CD4-positive, alpha-beta T cell (primary cell): ENCODE results near the gene PPP1R3F. TPM values are rescaled to one million over a fixed set of nuclear protein-coding genes. Genes with fewer than 3 reads are reported as not detected.

Source experiments
- ATAC-seq: fragments of 200-7000 bp; cut with Tn5 transposase; one replicate; pipeline ENCODE4 v1.10.0; 2022; ENCODE audit warnings: mild to moderate bottlenecking; ENCODE audit not compliant: poor library complexity
- CTCF ChIA-PET: fragments of 350-600 bp; sonication (Branson Sonifier 250); formaldehyde crosslinking; loops from one replicate; lab custom pipeline; 2021; ENCODE audit warnings: antibody characterized with exemption, inconsistent platforms; lab: Charles Lee
- POLR2A ChIA-PET: fragments of 350-600 bp; sonication (Branson Sonifier 250); formaldehyde crosslinking; loops from one replicate; lab custom pipeline; 2021; ENCODE audit warnings: antibody characterized with exemption, inconsistent platforms; lab: Charles Lee
- DNase-seq, 14 experiments: peaks; one replicate each; pipeline ENCODE4 v3.0.0-alpha.2; 2013 to 2020; ENCODE audit warnings: mixed read lengths in 2 of 14
- H3K27ac ChIP-seq, 2 donors: one replicate each; pipeline versions ENCODE4 v1.5.1 to v1.7.0; 2013; ENCODE audit warnings: low read length in 2 of 2, low read depth in 1 of 2, mild to moderate bottlenecking in 1 of 2
- H3K27me3 ChIP-seq, 2 experiments: 1 replicate in 1 of 2; 2 replicates in 1 of 2; pipeline versions ENCODE4 v1.6.1 to v1.7.0; 2013; ENCODE audit warnings: low read length in 2 of 2, control low read depth in 1 of 2, mild to moderate bottlenecking in 1 of 2, moderate library complexity in 1 of 2; ENCODE audit not compliant: insufficient read depth in 2 of 2, control insufficient read depth in 1 of 2
- H3K36me3 ChIP-seq: one replicate; pipeline ENCODE4 v1.6.1; 2013; ENCODE audit warnings: low read length, control low read depth; ENCODE audit not compliant: insufficient read depth
- H3K4me1 ChIP-seq: one replicate; pipeline ENCODE4 v1.6.1; 2013; ENCODE audit warnings: low read length, control low read depth; ENCODE audit not compliant: insufficient read depth
- H3K4me3 ChIP-seq: one replicate; pipeline ENCODE4 v1.5.1; 2013; ENCODE audit warnings: mild to moderate bottlenecking, low read length, moderate library complexity
- H3K9me3 ChIP-seq, 2 experiments: 1 replicate in 1 of 2; 2 replicates in 1 of 2; pipeline versions ENCODE4 v1.6.1 to v1.7.0; 2013; ENCODE audit warnings: low read length in 2 of 2, mild to moderate bottlenecking in 2 of 2, control low read depth in 1 of 2, moderate library complexity in 1 of 2; ENCODE audit not compliant: control insufficient read depth in 1 of 2, insufficient read depth in 1 of 2
- H3K27ac Mint-ChIP-seq: one replicate; pipeline ENCODE4 v1.8.0; 2020; ENCODE audit warnings: mixed read lengths
- H3K27me3 Mint-ChIP-seq: one replicate; pipeline ENCODE4 v1.8.0; 2021; ENCODE audit warnings: mixed read lengths
- H3K36me3 Mint-ChIP-seq: one replicate; pipeline ENCODE4 v1.8.0; 2021; ENCODE audit warnings: low read depth, mixed read lengths
- H3K4me1 Mint-ChIP-seq: one replicate; pipeline ENCODE4 v1.8.0; 2021; ENCODE audit warnings: low read depth, mixed read lengths
- H3K4me3 Mint-ChIP-seq: one replicate; pipeline ENCODE4 v1.8.0; 2020; ENCODE audit warnings: mild to moderate bottlenecking, mixed read lengths
- H3K9me3 Mint-ChIP-seq: one replicate; pipeline ENCODE4 v1.8.0; 2020; ENCODE audit warnings: mixed read lengths
- CTCF ChIP-seq: fragments of 200-600 bp; IDR thresholded peaks from one replicate; pipeline ENCODE4 v1.8.0; 2022; ENCODE audit warnings: antibody characterized with exemption, mild to moderate bottlenecking
- intact Hi-C, 2 experiments: fragments of 100-400 bp; cut with DNase I in 1 of 2; cut with micrococcal nuclease in 1 of 2; formaldehyde crosslinking; loops; one replicate each; pipeline versions ENCODE4 v1.15.1 to v1.9.0; 2023 to 2025; cut with DNase I, micrococcal nuclease
- total RNA-seq, 174 experiments: library from RNA in 2 of 174; stranded (reverse) in 2 of 174; gene quantifications; one replicate each; pipeline ENCODE4 v1.2.3 and lab custom pipeline; 2021 to 2026

Gene PPP1R3F
- total RNA-seq, 2 experiments from 2014 or later: 8.5 to 9.1 TPM

- H3K36me3 Mint-ChIP-seq: peaks cover 3% of the 10 kb centered on the region
- peaks cover 34% of the 10 kb centered on the region for H3K4me1 Mint-ChIP-seq
- Histone ChIP-seq H3K27ac (peak overlapping the region; percentile 21 to 30), H3K4me3 (peak overlapping the region; percentile 3), H3K36me3 (no peaks in the 10 kb centered on the region), H3K4me1 (peaks cover 43% of the 10 kb centered on the region), H3K27me3 (no peaks in the 10 kb centered on the region), H3K9me3 (no peaks in the 10 kb centered on the region)
- no peaks in the 10 kb centered on the region for H3K9me3 Mint-ChIP-seq
- CTCF ChIA-PET: no interaction called here
- POLR2A ChIA-PET: interaction anchor here (1.1 to 5.2 kb wide), 3 partner anchors 12 to 18 kb away, joined by 3 to 37 read pairs (median 10); partner anchors contain the start of gene PPP1R3F
- peak; percentile 57 for ATAC-seq
- intact Hi-C loops: no loop called here
- peak overlapping the region; percentile 71 for H3K27ac Mint-ChIP-seq
- peak in 1 of 14 experiments; percentile 19 for DNase-seq
- no peak for TF ChIP-seq CTCF
- H3K4me3 Mint-ChIP-seq: no peak overlapping the region
- no peaks in the 10 kb centered on the region for H3K27me3 Mint-ChIP-seq
These were observed 12.4 kb upstream of the PPP1R3F start for GRCh38 chrX:49257074-49257790.

GRCh38 chrX:49257846-49258748, 11.5 kb upstream of the PPP1R3F start:
- TF ChIP-seq CTCF: no peak
- ATAC-seq (peak; percentile 60), DNase-seq (peak in 8 of 14 experiments; percentile 28 to 58 (median 40))
- H3K27ac Mint-ChIP-seq: peak overlapping the region; percentile 77
- Histone ChIP-seq H3K27me3 (no peaks in the 10 kb centered on the region), H3K27ac (peak overlapping the region; percentile 21 to 30), H3K4me3 (peak overlapping the region; percentile 19), H3K4me1 (peaks cover 43% of the 10 kb centered on the region), H3K36me3 (no peaks in the 10 kb centered on the region), H3K9me3 (no peaks in the 10 kb centered on the region)
- no peaks in the 10 kb centered on the region for H3K27me3 Mint-ChIP-seq
- intact Hi-C loops: no loop called here
- H3K4me3 Mint-ChIP-seq: peak overlapping the region; percentile 15
- CTCF ChIA-PET: no interaction called here
- peaks cover 31% of the 10 kb centered on the region for H3K4me1 Mint-ChIP-seq
- POLR2A ChIA-PET: interaction anchor here (0.5 to 5.2 kb wide), 5 partner anchors 9 to 356 kb away, joined by 3 to 37 read pairs (median 4); partner anchors contain the start of gene PPP1R3F
- no peaks in the 10 kb centered on the region for H3K9me3 Mint-ChIP-seq
- H3K36me3 Mint-ChIP-seq: no peaks in the 10 kb centered on the region

- no peaks in the 10 kb centered on the region for H3K27me3 ChIP-seq
- ATAC-seq (no peak), DNase-seq (no peak)
- H3K27me3 Mint-ChIP-seq: no peaks in the 10 kb centered on the region
- no peak for TF ChIP-seq CTCF
- H3K9me3 ChIP-seq: no peaks in the 10 kb centered on the region
- H3K36me3 Mint-ChIP-seq: no peaks in the 10 kb centered on the region
- H3K4me3 ChIP-seq: no peak overlapping the region
- H3K4me1 Mint-ChIP-seq: peaks cover 31% of the 10 kb centered on the region
- H3K9me3 Mint-ChIP-seq: no peaks in the 10 kb centered on the region
- peaks cover 43% of the 10 kb centered on the region for H3K4me1 ChIP-seq
- ChIA-PET CTCF (no interaction called here), POLR2A (interaction anchor here (0.5 to 5.2 kb wide), 4 partner anchors 10 to 355 kb away, joined by 3 to 37 read pairs (median 7); partner anchors contain the start of gene PPP1R3F)
- no peak overlapping the region for H3K27ac ChIP-seq
- no peak overlapping the region for H3K4me3 Mint-ChIP-seq
- peak overlapping the region; percentile 77 for H3K27ac Mint-ChIP-seq
- no peaks in the 10 kb centered on the region for H3K36me3 ChIP-seq
- intact Hi-C loops: no loop called here
These were observed 10.9 kb upstream of the PPP1R3F start for GRCh38 chrX:49258749-49259124.
